Mesendoderm (in vitro differentiated cells): ENCODE data around the gene TJP2.
"Not testable (repeated sequence)": the region's sequence is repeated elsewhere in the genome, so short reads cannot be mapped to it uniquely, and the experiment has no call there.

ENCODE experiments used
- DNase-seq: peaks from one replicate; pipeline ENCODE4 v3.0.0; 2013
- H2AK5ac ChIP-seq: 2 replicates; pipeline ENCODE4 v1.6.1; 2013; ENCODE audit warnings: low read length, inconsistent platforms
- H2BK120ac ChIP-seq: 2 replicates; pipeline ENCODE4 v1.6.1; 2013; ENCODE audit warnings: low read depth, mild to moderate bottlenecking, low read length, moderate library complexity, mixed read lengths
- H2BK15ac ChIP-seq: replicated peaks from 2 replicates; pipeline ENCODE4 v1.6.1; 2013; ENCODE audit warnings: low read depth, mild to moderate bottlenecking, moderate library complexity
- H2BK5ac ChIP-seq: 2 replicates; pipeline ENCODE4 v1.6.1; 2013; ENCODE audit warnings: low read length, inconsistent platforms
- H3K18ac ChIP-seq: 2 replicates; pipeline ENCODE4 v1.6.1; 2013; ENCODE audit warnings: mild to moderate bottlenecking, low read length, mixed read lengths
- H3K23ac ChIP-seq: one replicate; pipeline ENCODE4 v1.6.1; 2013; ENCODE audit warnings: low read length
- H3K27ac ChIP-seq: 2 replicates; pipeline ENCODE4 v1.5.1; 2013; ENCODE audit warnings: low read depth, mild to moderate bottlenecking, inconsistent platforms, low read length, moderate library complexity
- H3K27me3 ChIP-seq: 2 replicates; pipeline ENCODE4 v1.6.1; 2013; ENCODE audit warnings: low read length, control low read depth, mild to moderate bottlenecking, inconsistent platforms; ENCODE audit not compliant: insufficient read depth, poor library complexity
- H3K36me3 ChIP-seq: 2 replicates; pipeline ENCODE4 v1.6.1; 2013; ENCODE audit warnings: low read length, inconsistent platforms; ENCODE audit not compliant: control insufficient read depth, insufficient read depth
- H3K4ac ChIP-seq: one replicate; pipeline ENCODE4 v1.6.1; 2013; ENCODE audit warnings: low read depth, mild to moderate bottlenecking, low read length, moderate library complexity
- H3K4me1 ChIP-seq: 2 replicates; pipeline ENCODE4 v1.6.1; 2013; ENCODE audit warnings: low read depth, low read length, inconsistent platforms; ENCODE audit not compliant: control insufficient read depth
- H3K4me2 ChIP-seq: 2 replicates; pipeline ENCODE4 v1.6.1; 2013; ENCODE audit warnings: low read length
- H3K4me3 ChIP-seq: 2 replicates; pipeline ENCODE4 v1.5.1; 2013; ENCODE audit warnings: mild to moderate bottlenecking, low read length
- H3K56ac ChIP-seq: one replicate; pipeline ENCODE4 v1.6.1; 2013; ENCODE audit warnings: low read length
- H3K79me1 ChIP-seq: 2 replicates; pipeline ENCODE4 v1.6.1; 2013; ENCODE audit warnings: low read length, inconsistent platforms
- H3K79me2 ChIP-seq: 2 replicates; pipeline ENCODE4 v1.6.1; 2013; ENCODE audit warnings: mild to moderate bottlenecking, low read length; ENCODE audit not compliant: control insufficient read depth, insufficient read depth
- H3K9ac ChIP-seq: 2 replicates; pipeline ENCODE4 v1.6.1; 2013; ENCODE audit warnings: low read length, inconsistent platforms
- H4K5ac ChIP-seq: one replicate; pipeline ENCODE4 v1.6.1; 2013; ENCODE audit warnings: low read length
- H4K8ac ChIP-seq: one replicate; pipeline ENCODE4 v1.6.1; 2013; ENCODE audit warnings: low read depth, mild to moderate bottlenecking, control low read depth, low read length, moderate library complexity
- WGBS: extraction: QIAGEN DNeasy Blood & Tissue Kit; methylation state at CpG from one replicate; pipeline ENCODE4 v1.1.7; 2013; ENCODE audit warnings: low lambda C conversion rate, missing lambda C conversion rate; ENCODE audit not compliant: insufficient coverage; ENCODE audit errors: extremely low coverage; 5-methylcytosine and 5-hydroxymethylcytosine counted together

TJP2 gene

GRCh38 chr9:69153707-69154521 lies 20.2 kb upstream of the TJP2 start:
- peaks cover 2% of the 10 kb centered on the region for H3K36me3 ChIP-seq
- peaks cover 5% of the 10 kb centered on the region for H3K4me1 ChIP-seq
- H3K56ac ChIP-seq: no peak overlapping the region
- no peak overlapping the region for H3K27ac ChIP-seq
- no peak overlapping the region for H4K5ac ChIP-seq
- H2AK5ac ChIP-seq: no peak overlapping the region
- H3K79me1 ChIP-seq: peaks cover 4% of the 10 kb centered on the region
- H3K18ac ChIP-seq: no peak overlapping the region
- no peak overlapping the region for H2BK15ac ChIP-seq
- WGBS: no CpG with 5 or more reads among the region's 9 CpGs
- H3K27me3 ChIP-seq: no peaks in the 10 kb centered on the region
- no peak overlapping the region for H2BK5ac ChIP-seq
- peaks cover 6% of the 10 kb centered on the region for H3K79me2 ChIP-seq
- H3K4me2 ChIP-seq: no peak overlapping the region
- no peak overlapping the region for H3K9ac ChIP-seq
- H3K4me3 ChIP-seq: no peak overlapping the region
- H3K4ac ChIP-seq: no peak overlapping the region
- H2BK120ac ChIP-seq: no peak overlapping the region
- H3K23ac ChIP-seq: no peak overlapping the region
- no peak overlapping the region for H4K8ac ChIP-seq
- no peak for DNase-seq

GRCh38 chr9:69155341-69156030 lies 18.6 kb upstream of the TJP2 start:
- H2BK15ac ChIP-seq: no peak overlapping the region
- peaks cover 2% of the 10 kb centered on the region for H3K36me3 ChIP-seq
- no peak overlapping the region for H2BK5ac ChIP-seq
- peaks cover 4% of the 10 kb centered on the region for H3K79me1 ChIP-seq
- peak; percentile 92 for DNase-seq
- peaks cover 4% of the 10 kb centered on the region for H3K79me2 ChIP-seq
- H3K56ac ChIP-seq: peak overlapping the region; percentile 5
- H2AK5ac ChIP-seq: no peak overlapping the region
- no CpG with 5 or more reads among the region's 8 CpGs for WGBS
- no peak overlapping the region for H2BK120ac ChIP-seq
- H3K4me2 ChIP-seq: no peak overlapping the region
- H4K8ac ChIP-seq: no peak overlapping the region
- no peak overlapping the region for H3K23ac ChIP-seq
- H3K4me3 ChIP-seq: no peak overlapping the region
- H3K4ac ChIP-seq: no peak overlapping the region
- no peak overlapping the region for H3K18ac ChIP-seq
- H4K5ac ChIP-seq: no peak overlapping the region
- H3K9ac ChIP-seq: no peak overlapping the region
- H3K27ac ChIP-seq: peak overlapping the region; percentile 70
- H3K4me1 ChIP-seq: peaks cover 5% of the 10 kb centered on the region
- H3K27me3 ChIP-seq: no peaks in the 10 kb centered on the region

- Histone ChIP-seq H3K27me3 (no peaks in the 10 kb centered on the region), H3K4me3 (no peak overlapping the region), H3K18ac (no peak overlapping the region), H2BK120ac (no peak overlapping the region), H3K56ac (no peak overlapping the region), H3K36me3 (no peaks in the 10 kb centered on the region), H3K79me2 (peaks cover 4% of the 10 kb centered on the region), H3K23ac (no peak overlapping the region), H2BK5ac (no peak overlapping the region), H2BK15ac (no peak overlapping the region), H3K4ac (no peak overlapping the region), H3K4me2 (no peak overlapping the region), H2AK5ac (no peak overlapping the region), H4K5ac (no peak overlapping the region), H3K4me1 (peaks cover 5% of the 10 kb centered on the region), H3K79me1 (peaks cover 2% of the 10 kb centered on the region), H3K9ac (no peak overlapping the region), H3K27ac (no peak overlapping the region), H4K8ac (no peak overlapping the region)
- DNase-seq: no peak
- no CpG with 5 or more reads among the region's 8 CpGs for WGBS
Measured at GRCh38 chr9:69157751-69158466, 16.2 kb upstream of the TJP2 start.

- no peak overlapping the region for H2BK5ac ChIP-seq
- H3K56ac ChIP-seq: no peak overlapping the region
- H3K23ac ChIP-seq: no peak overlapping the region
- H2BK15ac ChIP-seq: no peak overlapping the region
- peaks cover 4% of the 10 kb centered on the region for H3K79me2 ChIP-seq
- no peak overlapping the region for H3K4ac ChIP-seq
- WGBS: no CpG with 5 or more reads among the region's 3 CpGs
- peaks cover 2% of the 10 kb centered on the region for H3K79me1 ChIP-seq
- no peaks in the 10 kb centered on the region for H3K27me3 ChIP-seq
- no peak overlapping the region for H3K27ac ChIP-seq
- no peak for DNase-seq
- no peak overlapping the region for H3K18ac ChIP-seq
- H3K4me1 ChIP-seq: peaks cover 5% of the 10 kb centered on the region
- H3K9ac ChIP-seq: no peak overlapping the region
- H2AK5ac ChIP-seq: no peak overlapping the region
- H3K36me3 ChIP-seq: no peaks in the 10 kb centered on the region
- no peak overlapping the region for H4K5ac ChIP-seq
- H2BK120ac ChIP-seq: no peak overlapping the region
- no peak overlapping the region for H3K4me3 ChIP-seq
- H3K4me2 ChIP-seq: no peak overlapping the region
- no peak overlapping the region for H4K8ac ChIP-seq
Measured at GRCh38 chr9:69158471-69158870, 15.6 kb upstream of the TJP2 start.

- H3K18ac ChIP-seq, H4K8ac ChIP-seq, H3K79me2 ChIP-seq, H3K9ac ChIP-seq, H3K23ac ChIP-seq, H3K27me3 ChIP-seq, H3K79me1 ChIP-seq, H4K5ac ChIP-seq, H2BK5ac ChIP-seq, H2BK120ac ChIP-seq, H3K4me2 ChIP-seq, H2AK5ac ChIP-seq, H3K4me3 ChIP-seq, H2BK15ac ChIP-seq, H3K36me3 ChIP-seq, H3K4ac ChIP-seq, H3K27ac ChIP-seq, H3K4me1 ChIP-seq, DNase-seq, H3K56ac ChIP-seq: not testable (repeated sequence)
- no CpG with 5 or more reads among the region's 8 CpGs for WGBS
Measured at GRCh38 chr9:69164573-69164972, 9.5 kb upstream of the TJP2 start.
